H1 (cell line): ENCODE data around the gene CDK19. TPM values are rescaled to one million over a fixed set of nuclear protein-coding genes. Genes with fewer than 3 reads are reported as not detected.

ENCODE experiments used
- BRCA1 ChIP-seq: IDR thresholded peaks from 2 replicates; pipeline ENCODE4 v1.6.1; 2012; ENCODE audit warnings: low read depth, low read length, improper control_type of control experiment
- CHD1 ChIP-seq: IDR thresholded peaks from 2 replicates; pipeline ENCODE4 v1.6.1; 2012; ENCODE audit warnings: low read depth, low read length, improper control_type of control experiment
- CHD2 ChIP-seq: IDR thresholded peaks from 2 replicates; pipeline ENCODE4 v1.6.1; 2012; ENCODE audit warnings: low read length, improper control_type of control experiment
- CREB1 ChIP-seq: IDR thresholded peaks from 2 replicates; pipeline ENCODE4 v1.6.1; 2012; ENCODE audit warnings: inconsistent platforms
- CTCF ChIP-seq, 3 experiments: IDR thresholded peaks; 1 replicate in 2 of 3; 2 replicates in 1 of 3; pipeline versions ENCODE4 v1.5.1 to v1.6.1; 2011; ENCODE audit warnings: low read length in 3 of 3, mild to moderate bottlenecking in 3 of 3, inconsistent platforms in 2 of 3, low read depth in 1 of 3, moderate library complexity in 1 of 3; ENCODE audit not compliant: insufficient read depth in 1 of 3; ENCODE audit errors: control extremely low read depth in 1 of 3
- POU5F1 ChIP-seq: IDR thresholded peaks from 2 replicates; pipeline ENCODE4 v1.6.1; 2011; ENCODE audit warnings: low read depth, mild to moderate bottlenecking, low read length, moderate library complexity
- RFX5 ChIP-seq: IDR thresholded peaks from 2 replicates; pipeline ENCODE4 v1.6.1; 2011; ENCODE audit warnings: low read depth, low read length, improper control_type of control experiment, borderline replicate concordance
- TCF12 ChIP-seq: IDR thresholded peaks from 2 replicates; pipeline ENCODE4 v1.6.1; 2011; ENCODE audit warnings: low read depth, mild to moderate bottlenecking, low read length
- polyA plus RNA-seq, 7 experiments: library from polyadenylated mRNA; depleted of rRNA in 3 of 7; stranded (reverse) in 5 of 7; unstranded in 2 of 7; fragments of >200 nt in 5 of 7; fragments of 200-250 nt in 2 of 7; gene quantifications; 1 replicate in 5 of 7; 2 replicates in 1 of 7; 4 replicates in 1 of 7; pipeline versions ENCODE4 v1.2.1 to v1.2.3, GENCODE V29; 2011 to 2013; ENCODE audit warnings: missing spikeins in 2 of 7, mixed read lengths in 2 of 7
- total RNA-seq: library from RNA; stranded (reverse); fragmentation: NEBNext Ultra II Directional; extraction: Animal tissue kit (Norgen Biotek cat#: 25700); gene quantifications from 2 replicates; pipeline ENCODE4 v1.2.1, GENCODE V29; 2021

CDK19 gene
- total and polyA plus RNA-seq, 2 of the 8 experiments (the other 6 are each of a cell fraction or from before 2014, with no cell fraction given), result 4.9 to 12.6 TPM

- no peak for TF ChIP-seq CTCF (IDR thresholded peaks at IDR 0.05; ENCODE audit: control extremely low read depth in 1 of 3, insufficient read depth in 1 of 3, low read depth in 1 of 3, low read length in 3 of 3)
- no peak for TF ChIP-seq CHD2
- TF ChIP-seq POU5F1, result no peak
- TF ChIP-seq RFX5, result no peak
- TF ChIP-seq CHD1, result no peak
- no peak for TF ChIP-seq CREB1
- no peak for TF ChIP-seq TCF12
- TF ChIP-seq BRCA1, result no peak
These were observed 112.0 kb downstream of the CDK19 start (continued) for GRCh38 chr6:110703010-110703905.
